BLaER1 treated with 17β-estradiol and CSF1 and Interleukin-3, amounts not matched to agents 10 nM and 100 nM (cell line): ENCODE results near the gene HCRTR2.

Experiments used
- H3K27ac ChIP-seq, 11 experiments: shearing (Covaris generic); formaldehyde crosslinking; 2 replicates each; pipeline ENCODE4 v1.8.1; 2022
- H3K27me3 ChIP-seq, 11 experiments: shearing (Covaris generic); formaldehyde crosslinking; 2 replicates each; pipeline ENCODE4 v1.8.1; 2022
- H3K36me3 ChIP-seq, 11 experiments: shearing (Covaris generic); formaldehyde crosslinking; 2 replicates each; pipeline ENCODE4 v1.8.1; 2022
- H3K4me1 ChIP-seq, 10 experiments: shearing (Covaris generic); formaldehyde crosslinking; 2 replicates each; pipeline ENCODE4 v1.8.1; 2022
- H3K4me2 ChIP-seq, 11 experiments: shearing (Covaris generic); formaldehyde crosslinking; 2 replicates each; pipeline ENCODE4 v1.8.1; 2022
- H3K4me3 ChIP-seq, 10 experiments: shearing (Covaris generic); formaldehyde crosslinking; 2 replicates each; pipeline ENCODE4 v1.8.1; 2022
- H3K9ac ChIP-seq, 11 experiments: shearing (Covaris generic); formaldehyde crosslinking; 2 replicates each; pipeline ENCODE4 v1.8.1; 2022
- H3K9me3 ChIP-seq, 11 experiments: shearing (Covaris generic); formaldehyde crosslinking; replicated peaks in 1 of 11; 2 replicates each; pipeline ENCODE4 v1.8.1; 2022
- H4K20me1 ChIP-seq, 11 experiments: shearing (Covaris generic); formaldehyde crosslinking; 2 replicates each; pipeline ENCODE4 v1.8.1; 2022
- Cebpa-rat ChIP-seq, 11 experiments: shearing (Covaris generic); IDR thresholded peaks; 2 replicates each; pipeline ENCODE4 v1.8.1; 2022

Gene HCRTR2

GRCh38 chr6:55167860-55168259 lies 6.5 kb upstream of the HCRTR2 start:
- no peaks in the 10 kb centered on the region for H3K36me3 ChIP-seq

GRCh38 chr6:55175078-55176049 lies 1.0 kb downstream of the HCRTR2 start:
- no peaks in the 10 kb centered on the region for H3K9me3 ChIP-seq
- no peaks in the 10 kb centered on the region for H3K27me3 ChIP-seq
- H3K4me3 ChIP-seq: no peak overlapping the region
- no peak overlapping the region for H3K4me2 ChIP-seq
- no peaks in the 10 kb centered on the region for H3K36me3 ChIP-seq
- no peaks in the 10 kb centered on the region for H3K4me1 ChIP-seq
- no peak overlapping the region for H3K9ac ChIP-seq
- no peak overlapping the region for H3K27ac ChIP-seq
- TF ChIP-seq Cebpa-rat (IDR thresholded peaks at IDR 0.05): no peak
- no peaks in the 10 kb centered on the region for H4K20me1 ChIP-seq

More at GRCh38 chr6:55167860-55168259, 6.5 kb upstream of the HCRTR2 start:
- no peaks in the 10 kb centered on the region for H3K27me3 ChIP-seq
- no peak overlapping the region for H3K4me2 ChIP-seq
- no peak overlapping the region for H3K4me3 ChIP-seq
- no peaks in the 10 kb centered on the region for H3K9me3 ChIP-seq
- no peak overlapping the region for H3K27ac ChIP-seq
- no peaks in the 10 kb centered on the region for H4K20me1 ChIP-seq
- H3K9ac ChIP-seq: no peak overlapping the region
- no peak for TF ChIP-seq Cebpa-rat (IDR thresholded peaks at IDR 0.05)
- no peaks in the 10 kb centered on the region for H3K4me1 ChIP-seq

GRCh38 chr6:55176958-55177357 lies 2.6 kb downstream of the HCRTR2 start:
- no peak for TF ChIP-seq Cebpa-rat (IDR thresholded peaks at IDR 0.05)
- Histone ChIP-seq H3K4me2 (no peak overlapping the region), H3K9ac (no peak overlapping the region), H3K9me3 (no peaks in the 10 kb centered on the region), H3K36me3 (no peaks in the 10 kb centered on the region), H3K27me3 (no peaks in the 10 kb centered on the region), H3K27ac (no peak overlapping the region), H3K4me1 (peaks cover 0 to 2% (median under 1%) of the 10 kb centered on the region in 10 experiments; a peak in 10 of 20 replicates), H3K4me3 (no peak overlapping the region), H4K20me1 (no peaks in the 10 kb centered on the region)

GRCh38 chr6:55180258-55180657 lies 5.9 kb downstream of the HCRTR2 start:
- peaks cover 3 to 12% (median 8%) of the 10 kb centered on the region in 10 experiments; a peak in 13 of 20 replicates for H3K4me1 ChIP-seq
- no peaks in the 10 kb centered on the region for H4K20me1 ChIP-seq
- no peak overlapping the region for H3K9ac ChIP-seq
- H3K27ac ChIP-seq: no peak overlapping the region
- H3K36me3 ChIP-seq: no peaks in the 10 kb centered on the region
- no peak overlapping the region for H3K4me2 ChIP-seq
- H3K9me3 ChIP-seq: no peaks in the 10 kb centered on the region
- H3K27me3 ChIP-seq: no peaks in the 10 kb centered on the region
- no peak for TF ChIP-seq Cebpa-rat (IDR thresholded peaks at IDR 0.05)
- H3K4me3 ChIP-seq: no peak overlapping the region

GRCh38 chr6:55182016-55182650 lies 7.8 kb downstream of the HCRTR2 start:
- no peak for TF ChIP-seq Cebpa-rat (IDR thresholded peaks at IDR 0.05)
- Histone ChIP-seq H3K4me2 (peak overlapping the region in 10 of 11 experiments; percentile 6 to 41 (median 19); a peak in 11 of 22 replicates), H3K36me3 (no peaks in the 10 kb centered on the region), H3K9me3 (no peaks in the 10 kb centered on the region), H3K27me3 (no peaks in the 10 kb centered on the region), H3K4me1 (peaks cover 3 to 12% (median 8%) of the 10 kb centered on the region in 10 experiments; a peak in 13 of 20 replicates), H3K9ac (no peak overlapping the region), H3K4me3 (no peak overlapping the region), H4K20me1 (no peaks in the 10 kb centered on the region), H3K27ac (no peak overlapping the region)

- H3K27ac ChIP-seq: no peak overlapping the region
- H3K9ac ChIP-seq: no peak overlapping the region
- H3K4me2 ChIP-seq: no peak overlapping the region
- no peak for TF ChIP-seq Cebpa-rat (IDR thresholded peaks at IDR 0.05)
- peaks cover 3 to 12% (median 8%) of the 10 kb centered on the region in 10 experiments; a peak in 13 of 20 replicates for H3K4me1 ChIP-seq
- no peak overlapping the region for H3K4me3 ChIP-seq
- no peaks in the 10 kb centered on the region for H4K20me1 ChIP-seq
- no peaks in the 10 kb centered on the region for H3K27me3 ChIP-seq
- H3K36me3 ChIP-seq: no peaks in the 10 kb centered on the region
- H3K9me3 ChIP-seq: no peaks in the 10 kb centered on the region
These were observed 10.6 kb downstream of the HCRTR2 start for GRCh38 chr6:55184782-55185530.

- no peaks in the 10 kb centered on the region for H3K27me3 ChIP-seq
- no peak overlapping the region for H3K4me3 ChIP-seq
- no peak for TF ChIP-seq Cebpa-rat (IDR thresholded peaks at IDR 0.05)
- no peak overlapping the region for H3K9ac ChIP-seq
- H3K27ac ChIP-seq: no peak overlapping the region
- no peaks in the 10 kb centered on the region for H4K20me1 ChIP-seq
- H3K36me3 ChIP-seq: no peaks in the 10 kb centered on the region
- no peak overlapping the region for H3K4me2 ChIP-seq
- no peaks in the 10 kb centered on the region for H3K9me3 ChIP-seq
- H3K4me1 ChIP-seq: no peaks in the 10 kb centered on the region
These were observed 24.4 kb downstream of the HCRTR2 start for GRCh38 chr6:55198715-55199114.

GRCh38 chr6:55199239-55199638 lies 24.9 kb downstream of the HCRTR2 start:
- no peaks in the 10 kb centered on the region for H3K9me3 ChIP-seq
- H3K4me3 ChIP-seq: no peak overlapping the region
- H3K4me2 ChIP-seq: no peak overlapping the region
- H4K20me1 ChIP-seq: no peaks in the 10 kb centered on the region
- TF ChIP-seq Cebpa-rat (IDR thresholded peaks at IDR 0.05): no peak
- no peaks in the 10 kb centered on the region for H3K36me3 ChIP-seq
- no peaks in the 10 kb centered on the region for H3K4me1 ChIP-seq
- no peak overlapping the region for H3K9ac ChIP-seq
- no peak overlapping the region for H3K27ac ChIP-seq
- no peaks in the 10 kb centered on the region for H3K27me3 ChIP-seq
